PFSK-1 (cell line): Measurements from ENCODE around the gene MARCHF3.

ENCODE experiments used
- FOXP2 ChIP-seq: optimal IDR thresholded peaks from 2 replicates; pipeline ENCODE3; 2011; ENCODE audit warnings: borderline replicate concordance, control low read depth, inconsistent platforms; ENCODE audit not compliant: insufficient read depth; ENCODE audit errors: extremely low read length, extremely low read depth
- POLR2AphosphoS5 ChIP-seq: IDR thresholded peaks from 2 replicates; pipeline ENCODE4 v1.6.1; 2012; ENCODE audit warnings: low read depth, mild to moderate bottlenecking, control low read depth, low read length, moderate library complexity
- SIN3A ChIP-seq: IDR thresholded peaks from 2 replicates; pipeline ENCODE4 v1.6.1; 2012; ENCODE audit warnings: mild to moderate bottlenecking, low read length, moderate library complexity, borderline replicate concordance; ENCODE audit not compliant: insufficient read depth
- TAF1 ChIP-seq: IDR thresholded peaks from 2 replicates; pipeline ENCODE4 v1.6.1; 2012; ENCODE audit warnings: low read length, control low read depth, borderline replicate concordance; ENCODE audit not compliant: insufficient read depth
- TF ChIP-seq, protein P1 (sequence below), 2 experiments: IDR thresholded peaks; 2 replicates each; pipeline versions ENCODE4 v1.6.1 to v1.8.0; 2011 to 2012; ENCODE audit warnings: low read depth in 2 of 2, low read length in 2 of 2, control low read depth in 1 of 2, inconsistent platforms in 1 of 2, mild to moderate bottlenecking in 1 of 2, moderate library complexity in 1 of 2; ENCODE audit not compliant: insufficient read depth in 1 of 2

MARCHF3 gene

DNA sequence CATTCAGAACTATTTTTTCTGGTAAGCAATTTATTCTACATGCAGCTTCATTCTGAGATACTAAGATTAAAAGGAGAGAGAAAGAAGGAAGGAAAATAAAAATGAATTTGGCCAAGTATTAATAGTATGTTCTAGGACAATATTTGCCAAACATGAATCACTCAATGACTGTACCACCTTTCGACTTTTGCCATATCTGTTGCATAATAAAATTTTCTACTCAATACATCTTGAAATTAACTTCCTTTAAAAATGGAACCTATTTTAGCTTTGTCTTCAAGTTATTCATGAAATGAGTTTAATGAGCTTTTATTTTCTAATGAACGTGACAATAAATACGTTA lies 111.8 kb downstream of the MARCHF3 start:
- TF ChIP-seq TAF1 (no peak), FOXP2 (no peak), POLR2AphosphoS5 (no peak), SIN3A (no peak)
- TF ChIP-seq, protein P1, sequence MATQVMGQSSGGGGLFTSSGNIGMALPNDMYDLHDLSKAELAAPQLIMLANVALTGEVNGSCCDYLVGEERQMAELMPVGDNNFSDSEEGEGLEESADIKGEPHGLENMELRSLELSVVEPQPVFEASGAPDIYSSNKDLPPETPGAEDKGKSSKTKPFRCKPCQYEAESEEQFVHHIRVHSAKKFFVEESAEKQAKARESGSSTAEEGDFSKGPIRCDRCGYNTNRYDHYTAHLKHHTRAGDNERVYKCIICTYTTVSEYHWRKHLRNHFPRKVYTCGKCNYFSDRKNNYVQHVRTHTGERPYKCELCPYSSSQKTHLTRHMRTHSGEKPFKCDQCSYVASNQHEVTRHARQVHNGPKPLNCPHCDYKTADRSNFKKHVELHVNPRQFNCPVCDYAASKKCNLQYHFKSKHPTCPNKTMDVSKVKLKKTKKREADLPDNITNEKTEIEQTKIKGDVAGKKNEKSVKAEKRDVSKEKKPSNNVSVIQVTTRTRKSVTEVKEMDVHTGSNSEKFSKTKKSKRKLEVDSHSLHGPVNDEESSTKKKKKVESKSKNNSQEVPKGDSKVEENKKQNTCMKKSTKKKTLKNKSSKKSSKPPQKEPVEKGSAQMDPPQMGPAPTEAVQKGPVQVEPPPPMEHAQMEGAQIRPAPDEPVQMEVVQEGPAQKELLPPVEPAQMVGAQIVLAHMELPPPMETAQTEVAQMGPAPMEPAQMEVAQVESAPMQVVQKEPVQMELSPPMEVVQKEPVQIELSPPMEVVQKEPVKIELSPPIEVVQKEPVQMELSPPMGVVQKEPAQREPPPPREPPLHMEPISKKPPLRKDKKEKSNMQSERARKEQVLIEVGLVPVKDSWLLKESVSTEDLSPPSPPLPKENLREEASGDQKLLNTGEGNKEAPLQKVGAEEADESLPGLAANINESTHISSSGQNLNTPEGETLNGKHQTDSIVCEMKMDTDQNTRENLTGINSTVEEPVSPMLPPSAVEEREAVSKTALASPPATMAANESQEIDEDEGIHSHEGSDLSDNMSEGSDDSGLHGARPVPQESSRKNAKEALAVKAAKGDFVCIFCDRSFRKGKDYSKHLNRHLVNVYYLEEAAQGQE (IDR thresholded peaks at IDR 0.05; ENCODE audit: insufficient read depth in 1 of 2, low read depth in 2 of 2, low read length in 2 of 2), result no peak

DNA sequence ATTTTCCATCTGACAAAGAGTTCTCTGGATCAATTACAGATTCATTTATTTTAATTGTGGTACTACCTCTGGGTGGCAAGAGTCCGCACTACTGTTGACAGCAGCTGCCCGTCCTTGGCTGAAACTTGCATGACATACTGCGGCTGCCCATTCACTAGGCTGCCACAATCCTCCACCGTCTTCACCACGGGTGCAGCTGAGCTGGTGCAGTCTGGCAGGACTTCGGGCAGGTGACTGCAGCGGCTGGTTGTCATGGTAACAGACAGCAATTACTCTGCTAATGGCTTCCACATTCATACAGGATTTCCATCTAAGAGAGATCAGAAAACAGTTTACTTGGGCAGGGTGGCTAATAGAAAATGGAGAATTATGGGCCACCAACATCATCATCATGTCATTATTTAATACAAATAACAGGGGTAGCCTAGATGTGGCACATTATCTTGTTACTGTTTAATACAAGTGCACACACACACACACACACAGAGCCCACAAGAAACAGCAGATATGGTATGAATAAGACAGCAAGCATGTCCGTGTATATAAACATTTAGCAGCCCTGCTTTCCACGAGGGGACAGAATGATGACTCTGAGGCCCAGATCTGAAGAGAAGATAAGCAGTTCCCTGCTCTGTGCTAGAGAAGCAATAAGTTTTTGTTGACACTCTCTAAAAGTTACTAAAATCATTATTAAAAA lies 112.3 kb downstream of the MARCHF3 start:
- TF ChIP-seq SIN3A (no peak), TAF1 (no peak), FOXP2 (no peak), POLR2AphosphoS5 (no peak)
- TF ChIP-seq, protein P1 (IDR thresholded peaks at IDR 0.05; ENCODE audit: insufficient read depth in 1 of 2, low read depth in 2 of 2, low read length in 2 of 2), result no peak

DNA sequence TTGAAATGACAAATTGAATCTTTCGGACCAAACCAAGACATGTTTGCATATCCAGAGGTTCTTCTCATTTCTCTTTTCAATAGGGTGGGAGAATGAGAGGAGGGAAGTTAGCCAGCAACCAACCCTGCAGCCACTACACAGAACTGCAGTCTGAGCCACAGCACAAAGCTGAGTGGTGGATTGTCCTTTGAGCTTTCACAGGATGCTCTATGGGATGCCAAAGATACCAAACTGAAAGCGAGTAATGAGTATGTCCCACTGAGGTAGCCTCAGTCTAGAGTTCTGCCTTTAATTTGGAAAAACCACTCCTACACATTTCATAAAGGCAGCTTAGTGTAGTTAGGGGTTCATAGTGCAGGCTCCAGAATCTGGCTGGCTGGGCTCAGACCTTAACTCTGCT lies 114.9 kb downstream of the MARCHF3 start:
- no peak for TF ChIP-seq TAF1
- TF ChIP-seq, protein P1 (IDR thresholded peaks at IDR 0.05; ENCODE audit: insufficient read depth in 1 of 2, low read depth in 2 of 2, low read length in 2 of 2), result no peak
- no peak for TF ChIP-seq POLR2AphosphoS5
- no peak for TF ChIP-seq SIN3A
- TF ChIP-seq FOXP2, result no peak

DNA sequence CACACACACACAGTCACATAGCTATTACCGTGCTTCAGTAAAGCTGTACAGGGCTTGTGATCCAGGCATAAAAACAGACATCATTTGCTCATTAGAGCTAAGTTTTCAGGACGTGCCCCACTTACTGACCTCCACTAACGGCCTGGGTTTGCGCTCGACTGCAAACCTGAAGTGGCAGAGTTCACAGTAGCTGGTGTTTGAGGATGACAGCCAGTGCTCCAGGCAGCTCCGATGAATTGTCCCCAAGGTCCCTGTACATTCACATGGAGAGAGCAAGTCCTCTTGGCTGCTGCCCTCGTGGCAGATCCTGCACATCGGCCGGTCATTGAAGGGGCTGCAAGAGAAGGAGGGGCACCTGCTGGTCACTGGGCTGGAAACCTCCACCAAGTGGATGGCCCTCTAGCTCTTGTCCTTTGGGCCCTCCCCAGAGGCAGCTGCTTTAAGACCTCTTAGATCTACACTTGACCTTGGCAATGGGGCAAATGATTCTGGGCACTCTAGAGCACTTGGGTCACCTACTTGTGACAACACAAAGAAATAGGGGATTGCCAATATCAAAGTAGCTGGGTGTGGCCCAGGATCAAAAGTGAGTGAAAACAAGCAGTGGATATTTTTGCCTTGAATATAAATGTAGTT lies 115.4 kb downstream of the MARCHF3 start:
- TF ChIP-seq FOXP2 (no peak), TAF1 (no peak), POLR2AphosphoS5 (no peak), SIN3A (no peak)
- TF ChIP-seq, protein P1 (IDR thresholded peaks at IDR 0.05; ENCODE audit: insufficient read depth in 1 of 2, low read depth in 2 of 2, low read length in 2 of 2), result no peak
